Left cardiac atrium (tissue), 2 donors: Measurements from ENCODE around the gene SCPEP1. TPM values are rescaled to one million over a fixed set of nuclear protein-coding genes. Genes with fewer than 3 reads are reported as not detected.

Experiments
- total RNA-seq, 2 donors: library from RNA; stranded (reverse); fragmentation: NEBNext Ultra II Directional; extraction: Animal tissue kit (Norgen Biotek cat#: 25700); gene quantifications; one replicate each; pipeline ENCODE4 v1.2.1, GENCODE V29; 2021
- donor health status: DM: no; HTN: yes; CAD: no; lungs with severe emphysema.
- donor health status: DM: yes; HTN: yes; CAD: no.

The SCPEP1 gene
- total RNA-seq, 2 donors from 2014 or later = 46.2 to 52.1 TPM

Other genes starting within 250 kb of the SCPEP1 start
- 1 to 10 TPM in 1 of 2 donors, under 1 TPM in 1; 0.92 to 1.4 TPM for gene C17orf67, start 144.2 kb upstream of the SCPEP1 start, total RNA-seq
- 1 to 10 TPM; 4.7 to 7.0 TPM for gene DGKE, start 144.0 kb upstream of the SCPEP1 start, total RNA-seq
- gene TRIM25, start 64.1 kb upstream of the SCPEP1 start, total RNA-seq = 10 to 100 TPM; 30.0 to 30.3 TPM
- 1 to 10 TPM; 9.2 to 9.4 TPM for gene COIL, start 17.1 kb upstream of the SCPEP1 start, total RNA-seq
- 100 to 1,000 TPM in 1 of 2 donors, 10 to 100 TPM in 1; 86.3 to 131 TPM for gene AKAP1, start 107.1 kb downstream of the SCPEP1 start, total RNA-seq